Kidney tubule cell (primary cell): ENCODE data around the gene FCER1G.
A peak's percentile ranks its signal among the peaks of the same experiment; 100 is the strongest.
"Not testable (repeated sequence)": the region's sequence is repeated elsewhere in the genome, so short reads cannot be mapped to it uniquely, and the experiment has no call there.

Source experiments
- DNase-seq: peaks from one replicate; pipeline ENCODE4 v3.0.0-alpha.2; 2018; ENCODE audit warnings: low spot score

FCER1G gene

DNA sequence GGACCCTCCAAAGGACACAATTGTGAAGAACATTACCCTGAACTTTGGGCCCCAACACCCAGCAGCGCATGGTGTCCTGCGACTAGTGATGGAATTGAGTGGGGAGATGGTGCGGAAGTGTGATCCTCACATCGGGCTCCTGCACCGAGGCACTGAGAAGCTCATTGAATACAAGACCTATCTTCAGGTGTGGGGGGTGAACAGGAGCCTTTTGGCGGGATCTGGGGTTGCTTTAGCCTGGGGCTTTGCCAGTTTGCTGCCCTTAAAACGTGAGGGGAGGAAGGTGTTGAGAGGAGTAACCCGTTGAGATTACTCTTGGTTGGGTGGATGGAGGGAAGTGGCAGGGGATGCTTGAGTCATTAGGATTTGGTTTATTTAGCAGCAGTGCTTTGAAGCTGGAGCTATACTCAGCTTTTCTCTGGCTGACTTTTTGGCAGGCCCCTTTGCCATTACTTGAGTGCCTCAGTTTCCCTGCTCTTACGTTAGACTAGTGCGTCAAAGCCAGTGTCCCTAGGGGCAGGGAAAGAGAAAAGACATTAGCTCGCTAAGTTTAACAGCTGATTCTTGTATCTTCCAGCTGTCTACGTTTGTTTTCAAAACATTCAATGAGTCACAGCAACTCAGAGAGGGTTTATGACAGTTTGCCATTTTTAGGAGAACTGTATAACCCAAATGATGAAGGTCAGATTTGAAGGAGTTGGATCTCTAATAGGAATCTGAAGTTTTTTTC, 8.5 kb upstream of the FCER1G start:
- no peak for DNase-seq

GRCh38 chr1:161207173-161207572, 7.9 kb upstream of the FCER1G start:
- DNase-seq: no peak

DNA sequence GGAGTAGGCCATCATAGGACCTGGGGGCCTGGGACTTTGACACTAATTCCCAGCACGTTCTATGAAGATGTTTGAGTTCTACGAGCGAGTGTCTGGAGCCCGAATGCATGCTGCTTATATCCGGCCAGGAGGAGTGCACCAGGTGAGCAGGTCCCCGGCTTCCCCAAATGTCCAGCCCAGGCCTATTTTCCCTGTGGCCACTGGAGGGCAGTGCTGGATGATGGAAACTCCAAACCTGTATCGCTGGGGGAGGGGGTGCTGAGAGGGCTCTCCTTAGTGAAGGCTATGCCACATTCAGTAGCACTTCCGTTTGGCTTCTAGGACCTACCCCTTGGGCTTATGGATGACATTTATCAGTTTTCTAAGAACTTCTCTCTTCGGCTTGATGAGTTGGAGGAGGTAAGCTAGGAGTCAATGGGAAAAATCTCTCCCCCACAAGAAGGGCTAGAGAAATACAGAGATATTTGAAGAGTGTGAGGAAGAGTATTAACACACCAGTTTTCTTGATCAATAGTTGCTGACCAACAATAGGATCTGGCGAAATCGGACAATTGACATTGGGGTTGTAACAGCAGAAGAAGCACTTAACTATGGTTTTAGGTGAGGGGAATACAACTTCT, 5.2 kb upstream of the FCER1G start:
- peak; percentile 77 for DNase-seq

DNA sequence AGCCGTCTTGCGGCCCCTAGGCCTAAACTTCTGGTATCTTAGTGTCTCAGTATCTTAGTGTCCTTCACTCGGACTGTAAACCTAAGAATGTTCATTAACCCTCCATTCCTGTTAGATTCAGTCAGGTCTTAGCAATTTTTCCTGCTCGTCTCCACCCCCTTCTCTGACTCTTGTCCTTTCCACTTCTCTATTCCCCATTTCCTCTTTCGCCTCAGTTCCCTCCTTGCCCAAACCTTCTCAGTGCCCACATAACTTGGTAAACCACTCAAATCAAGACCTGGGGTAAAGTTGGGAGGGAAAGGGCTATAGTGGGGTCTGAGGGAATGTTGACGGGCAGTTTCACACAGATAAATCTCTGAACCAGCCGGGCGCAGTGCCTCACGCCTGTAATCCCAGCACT, 726 bp upstream of the FCER1G start:
- no peak for DNase-seq

- peak; percentile 77 for DNase-seq
Measured at GRCh38 chr1:161216945-161217712, 2.0 kb downstream of the FCER1G start.

DNA sequence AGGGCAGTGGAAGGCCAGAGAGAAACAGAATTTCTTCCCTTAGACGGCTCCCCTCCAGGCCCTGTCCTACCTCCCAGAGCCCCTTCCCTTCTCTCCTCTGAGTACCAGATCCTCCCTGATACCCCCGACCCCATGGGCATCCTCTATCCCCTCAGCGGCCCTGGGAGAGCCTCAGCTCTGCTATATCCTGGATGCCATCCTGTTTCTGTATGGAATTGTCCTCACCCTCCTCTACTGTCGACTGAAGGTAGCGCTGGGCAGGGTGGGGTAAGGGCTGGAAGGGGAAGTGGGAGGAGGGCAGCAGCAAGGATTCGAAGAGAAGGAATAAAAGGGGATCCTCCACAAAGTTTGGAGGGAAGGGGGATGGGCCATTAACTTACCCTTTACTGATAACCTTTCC, 2.7 kb downstream of the FCER1G start:
- DNase-seq: no peak

- no peak for DNase-seq
Measured at GRCh38 chr1:161218301-161219077, 3.4 kb downstream of the FCER1G start.

- DNase-seq: no peak
Measured at GRCh38 chr1:161219078-161219892, 4.2 kb downstream of the FCER1G start.

DNA sequence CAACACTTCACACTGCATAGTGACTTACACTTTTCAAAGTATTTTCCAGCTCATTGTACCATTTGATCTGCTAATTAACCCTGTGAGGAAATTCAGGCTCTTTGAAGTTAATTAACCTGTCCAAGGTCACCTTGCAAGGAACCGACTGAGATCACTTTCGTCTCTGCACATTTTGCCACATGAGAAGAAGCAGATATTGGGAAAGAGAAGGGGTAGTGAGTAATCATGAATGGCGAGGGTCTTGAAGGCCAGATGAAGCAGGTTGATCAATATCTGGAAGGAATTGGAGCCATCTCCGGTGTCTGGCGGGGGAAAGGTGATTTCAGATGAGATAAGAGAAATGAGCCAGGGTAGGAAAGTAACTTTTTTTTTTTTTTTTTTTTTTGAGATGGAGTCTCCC, 4.9 kb downstream of the FCER1G start:
- no peak for DNase-seq

- no peak for DNase-seq
Measured at GRCh38 chr1:161222175-161223019, 7.3 kb downstream of the FCER1G start.

DNA sequence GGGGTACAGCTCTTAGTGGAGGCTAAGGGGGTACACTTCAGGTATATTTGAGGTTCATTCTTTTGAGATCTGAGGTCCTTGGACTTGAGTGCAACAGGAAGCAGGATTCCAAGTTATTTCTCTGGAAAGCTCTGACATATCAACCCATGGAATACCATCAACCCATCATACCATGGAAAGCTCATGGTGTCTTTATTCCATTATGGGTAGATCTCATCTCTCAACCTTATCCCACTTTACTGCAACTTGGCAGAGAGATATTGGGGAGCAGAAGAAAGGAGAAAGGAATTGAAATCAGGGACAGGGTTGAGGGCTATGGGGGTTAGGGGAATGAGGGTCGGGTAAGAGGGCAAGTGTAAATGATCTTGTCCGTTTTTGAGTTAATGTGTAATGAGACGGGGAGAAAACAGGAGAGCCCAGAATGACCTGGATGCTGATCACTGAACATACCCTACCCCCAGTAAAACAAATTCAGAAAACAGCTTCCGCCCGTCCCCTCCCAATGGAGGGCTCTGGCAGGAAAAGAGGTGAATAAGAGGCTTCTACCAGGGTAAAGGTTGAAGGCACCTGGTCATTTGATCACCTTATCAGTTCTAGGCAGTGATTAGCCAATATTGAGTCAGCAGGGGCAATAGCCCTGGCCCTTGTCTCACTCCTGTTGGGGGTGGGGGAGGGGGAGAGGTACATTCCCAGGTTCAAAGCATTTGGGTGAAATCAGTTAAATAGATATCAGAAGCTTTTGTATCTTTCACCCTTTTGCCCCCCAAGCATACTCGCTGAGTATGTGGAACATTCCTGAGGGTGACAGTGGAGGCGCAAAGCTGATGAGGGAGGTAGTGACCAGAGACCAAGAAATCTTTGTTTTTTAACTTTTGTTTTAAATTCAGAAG, 9.0 kb downstream of the FCER1G start:
- DNase-seq: no peak

DNA sequence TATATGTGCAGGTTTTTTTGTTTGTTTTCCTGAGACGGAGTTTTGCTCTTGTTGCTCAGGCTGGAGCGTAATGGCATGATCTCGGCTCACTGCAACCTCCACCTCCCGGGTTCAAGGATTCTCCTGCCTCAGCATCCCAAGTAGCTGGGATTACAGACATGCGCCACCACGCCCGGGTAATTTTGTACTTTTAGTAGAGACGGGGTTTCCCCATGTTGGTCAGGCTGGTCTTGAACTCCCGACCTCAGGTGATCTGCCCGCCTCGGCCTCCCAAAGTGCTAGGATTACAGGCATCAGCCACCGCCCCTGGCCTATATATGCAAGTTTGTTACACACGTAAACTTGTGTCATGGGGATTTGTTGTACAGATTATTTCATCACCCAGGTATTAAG, 9.6 kb downstream of the FCER1G start:
- not testable (repeated sequence) for DNase-seq

DNA sequence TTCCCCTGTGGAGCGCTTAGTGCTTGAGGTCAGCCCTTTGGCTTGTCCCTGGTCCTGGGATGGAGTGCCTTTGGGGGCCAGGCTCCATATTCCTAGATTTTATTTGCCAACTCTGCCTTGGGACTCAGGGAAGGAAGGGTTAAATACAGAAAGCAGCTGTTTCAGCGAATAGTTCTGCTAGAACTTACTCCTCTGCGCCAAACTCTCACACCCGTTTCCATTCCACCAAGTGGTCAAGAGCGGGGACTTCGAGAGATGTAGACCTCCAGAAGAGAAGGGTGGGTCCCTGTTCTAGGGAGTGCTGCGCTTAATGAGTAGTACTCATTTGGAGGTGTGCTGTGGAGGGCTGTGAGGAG, 10.1 kb downstream of the FCER1G start:
- no peak for DNase-seq

DNA sequence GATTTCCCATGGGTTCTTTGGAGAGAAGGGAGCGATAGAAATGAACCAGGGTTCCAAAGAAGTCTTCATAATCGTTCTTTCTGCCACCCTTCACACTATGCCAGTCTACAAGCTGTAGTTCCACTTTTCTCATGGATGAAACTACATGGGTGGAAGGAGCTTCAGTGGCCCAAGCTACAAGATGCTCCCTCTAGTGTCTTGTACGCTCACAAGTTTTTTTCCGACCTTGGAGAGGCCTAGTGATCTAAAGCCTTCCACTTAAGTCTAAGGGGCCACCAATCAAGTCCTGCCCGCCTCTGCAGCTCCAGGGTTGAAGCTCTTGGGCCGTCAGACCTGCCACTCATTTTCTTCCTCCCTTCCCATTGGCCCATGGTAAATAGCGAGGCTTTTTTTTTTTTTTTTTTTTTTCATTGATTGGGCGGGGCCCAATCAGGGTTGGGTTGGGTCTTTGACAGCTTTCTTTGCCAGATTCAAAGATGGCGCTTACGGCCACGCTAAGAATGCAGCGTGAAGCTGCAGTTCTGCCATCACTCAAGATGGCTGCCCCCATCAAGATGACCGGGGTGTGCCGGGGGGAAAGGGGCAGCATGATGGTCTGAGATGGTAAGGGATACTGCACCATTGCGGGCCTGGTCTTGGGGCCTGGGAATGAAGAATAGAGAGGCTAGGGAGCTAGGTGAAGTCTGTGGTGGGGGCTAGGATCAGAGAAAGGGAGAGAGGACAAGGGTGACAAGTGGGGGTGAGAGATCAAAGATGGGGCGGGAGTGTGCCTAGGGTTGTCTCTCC, 10.6 kb downstream of the FCER1G start, which contains the start of gene TOMM40L:
Gene TOMM40L (plus strand): TSS at position 527 of the 786 bp plus-strand sequence. CDS start 430 bp downstream, outside the sequence.
- peak; percentile 100 for DNase-seq

GRCh38 chr1:161226320-161226711, 11.2 kb downstream of the FCER1G start:
- DNase-seq: no peak

- DNase-seq: no peak
Measured at GRCh38 chr1:161226759-161227158, 11.7 kb downstream of the FCER1G start.

DNA sequence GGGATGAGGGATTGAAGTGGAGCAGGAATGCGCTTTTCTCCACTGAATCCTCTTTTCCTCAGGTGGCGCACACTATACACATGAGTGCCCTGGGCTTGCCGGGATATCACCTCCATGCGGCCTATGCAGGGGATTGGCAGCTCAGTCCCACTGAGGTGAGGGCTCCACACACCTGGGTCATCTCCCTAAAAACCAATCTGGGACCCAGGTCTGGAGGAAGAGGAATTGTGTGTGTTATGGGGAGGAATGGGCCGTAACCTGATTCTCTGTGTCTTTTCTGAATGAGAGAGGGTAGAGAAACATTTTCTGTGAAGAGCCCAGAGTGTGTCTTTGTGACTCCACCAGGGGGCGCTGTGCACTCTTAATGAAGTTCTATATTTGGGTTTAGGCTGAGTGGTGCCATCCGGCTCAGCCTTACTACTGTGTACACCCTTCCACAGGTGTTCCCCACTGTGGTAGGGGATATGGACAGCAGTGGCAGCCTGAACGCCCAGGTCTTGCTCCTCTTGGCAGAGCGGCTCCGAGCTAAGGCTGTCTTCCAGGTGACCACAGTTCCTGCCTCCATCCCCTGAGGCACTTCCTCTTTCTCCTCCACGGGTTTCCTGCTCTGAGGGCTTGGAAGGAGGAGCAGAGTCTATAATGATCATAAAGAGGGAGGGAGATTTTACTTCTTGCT, 12.2 kb downstream of the FCER1G start:
- peak; percentile 80 for DNase-seq

DNA sequence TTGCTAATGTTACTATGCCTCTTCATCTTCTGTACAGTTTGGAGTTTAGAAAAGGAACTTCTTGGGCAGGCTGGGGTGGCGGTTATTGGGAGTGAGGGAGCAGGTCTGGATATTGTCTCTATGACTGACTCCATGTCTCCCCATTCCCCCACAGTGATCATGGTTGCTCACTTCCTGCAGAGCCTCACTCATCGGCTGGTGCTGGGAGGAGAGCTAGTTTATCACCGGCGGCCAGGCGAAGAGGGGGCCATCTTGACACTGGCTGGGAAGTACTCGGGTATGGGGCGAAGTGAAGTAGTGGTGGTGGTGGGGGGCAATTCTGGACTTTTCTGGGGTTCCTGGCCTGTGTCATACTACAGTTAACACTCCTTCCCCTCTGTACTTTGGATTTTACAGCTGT, 12.9 kb downstream of the FCER1G start:
- no peak for DNase-seq
